HepG2 (cell line): ENCODE measurements around the gene MS4A10. TPM values are rescaled to one million over a fixed set of nuclear protein-coding genes. Genes with fewer than 3 reads are reported as not detected.

ENCODE experiments used
- DMAP1 ChIP-seq: IDR thresholded peaks from 2 replicates; pipeline ENCODE4 v1.6.1; 2016
- RFX3 ChIP-seq: IDR thresholded peaks from 2 replicates; pipeline ENCODE4 v1.6.1; 2016; ENCODE audit warnings: missing biosample characterization, missing genetic modification reagents
- SIN3A ChIP-seq: IDR thresholded peaks from 2 replicates; pipeline ENCODE4 v1.6.1; 2011; ENCODE audit warnings: low read depth, mild to moderate bottlenecking, control low read depth, low read length, borderline replicate concordance
- SP1 ChIP-seq, 2 experiments: fragments of 450-650 bp in 1 of 2; sonication (generic) in 1 of 2; formaldehyde crosslinking in 1 of 2; IDR thresholded peaks; 2 replicates each; pipeline versions ENCODE4 v1.4.0 to v1.6.1; 2016 to 2020; ENCODE audit warnings: missing genetic modification reagents in 1 of 2
- TSC22D2 ChIP-seq: sonication (generic); formaldehyde crosslinking; IDR thresholded peaks from 2 replicates; pipeline ENCODE4 v1.5.1; 2020; ENCODE audit warnings: missing genetic modification reagents, mild to moderate bottlenecking, borderline replicate concordance
- ZNF326 ChIP-seq: sonication (generic); formaldehyde crosslinking; IDR thresholded peaks from 2 replicates; pipeline ENCODE4 v1.4.0; 2020; ENCODE audit warnings: missing genetic modification reagents, borderline replicate concordance
- ZNF660 ChIP-seq: sonication (generic); formaldehyde crosslinking; IDR thresholded peaks from 2 replicates; pipeline ENCODE4 v1.5.1; 2020; ENCODE audit warnings: mild to moderate bottlenecking, low read depth, missing genetic modification reagents, borderline replicate concordance
- ZNF776 ChIP-seq: sonication (generic); formaldehyde crosslinking; IDR thresholded peaks from 2 replicates; pipeline ENCODE4 v1.4.0; 2020; ENCODE audit warnings: mild to moderate bottlenecking, missing genetic modification reagents
- ZSCAN21 ChIP-seq: sonication (generic); formaldehyde crosslinking; IDR thresholded peaks from 2 replicates; pipeline ENCODE4 v1.8.0; 2022; ENCODE audit warnings: mild to moderate bottlenecking, missing genetic modification reagents, moderate library complexity, borderline replicate concordance
- polyA plus RNA-seq, 8 experiments: library from polyadenylated mRNA; depleted of rRNA in 3 of 8; stranded (reverse) in 7 of 8; unstranded in 1 of 8; fragments of >200 nt; fragmentation: Illumina TruSeq in 4 of 8; extraction: Trizol in 4 of 8; gene quantifications; 2 replicates each; pipeline versions ENCODE4 v1.2.1 to v1.2.3, GENCODE V29; 2011 to 2016; ENCODE audit warnings: low read depth in 4 of 8, missing spikeins in 1 of 8, mixed read lengths in 1 of 8; ENCODE audit not compliant: insufficient read depth in 1 of 8
- total RNA-seq, 5 experiments: library from RNA; depleted of rRNA; stranded (reverse); fragments of >200 nt; fragmentation: Illumina TruSeq; extraction: Trizol; gene quantifications; 2 replicates each; pipeline ENCODE4 v1.2.3, GENCODE V29; 2016; ENCODE audit warnings: low read depth in 1 of 5
- TF ChIP-seq, protein P1 (sequence below): sonication (generic); formaldehyde crosslinking; IDR thresholded peaks from 2 replicates; pipeline ENCODE4 v1.4.0; 2020; ENCODE audit warnings: mild to moderate bottlenecking, missing genetic modification reagents
- TF ChIP-seq, protein P2 (sequence below): sonication (generic); formaldehyde crosslinking; IDR thresholded peaks from 2 replicates; pipeline ENCODE4 v1.4.0; 2020; ENCODE audit warnings: missing genetic modification reagents, borderline replicate concordance
- TF ChIP-seq, protein P3 (sequence below): sonication (generic); formaldehyde crosslinking; IDR thresholded peaks from 2 replicates; pipeline ENCODE4 v1.5.1; 2020; ENCODE audit warnings: missing genetic modification reagents, mild to moderate bottlenecking, borderline replicate concordance
- TF ChIP-seq, protein P4 (sequence below): IDR thresholded peaks from 2 replicates; pipeline ENCODE4 v1.6.1; 2016; ENCODE audit warnings: low read depth, control low read depth
- TF ChIP-seq, protein P5 (sequence below): sonication (generic); formaldehyde crosslinking; IDR thresholded peaks from 2 replicates; pipeline ENCODE4 v1.4.0; 2020; ENCODE audit warnings: missing genetic modification reagents

The MS4A10 gene
- total and polyA plus RNA-seq, 2 of the 13 experiments (the other 11 are each of a cell fraction or from before 2014, with no cell fraction given) = not detected

DNA sequence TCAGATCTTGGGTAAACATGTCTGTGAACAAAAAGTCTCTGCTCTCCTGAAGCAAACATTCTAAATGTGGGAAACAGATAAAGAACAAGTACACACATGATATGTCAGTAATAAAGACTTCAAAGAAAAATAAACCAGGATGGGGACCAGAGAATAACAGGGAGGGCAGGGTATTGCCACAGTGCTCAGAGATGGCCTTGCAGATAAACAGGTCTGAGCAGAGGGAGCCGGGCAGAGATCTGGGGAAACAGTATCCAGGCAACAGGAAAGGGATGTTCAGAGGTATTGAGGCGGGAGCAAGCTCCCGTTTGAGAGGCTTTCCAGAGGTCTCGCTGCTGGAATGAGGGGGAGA, 59.7 kb downstream of the MS4A10 start (continued):
- TF ChIP-seq, protein P1, sequence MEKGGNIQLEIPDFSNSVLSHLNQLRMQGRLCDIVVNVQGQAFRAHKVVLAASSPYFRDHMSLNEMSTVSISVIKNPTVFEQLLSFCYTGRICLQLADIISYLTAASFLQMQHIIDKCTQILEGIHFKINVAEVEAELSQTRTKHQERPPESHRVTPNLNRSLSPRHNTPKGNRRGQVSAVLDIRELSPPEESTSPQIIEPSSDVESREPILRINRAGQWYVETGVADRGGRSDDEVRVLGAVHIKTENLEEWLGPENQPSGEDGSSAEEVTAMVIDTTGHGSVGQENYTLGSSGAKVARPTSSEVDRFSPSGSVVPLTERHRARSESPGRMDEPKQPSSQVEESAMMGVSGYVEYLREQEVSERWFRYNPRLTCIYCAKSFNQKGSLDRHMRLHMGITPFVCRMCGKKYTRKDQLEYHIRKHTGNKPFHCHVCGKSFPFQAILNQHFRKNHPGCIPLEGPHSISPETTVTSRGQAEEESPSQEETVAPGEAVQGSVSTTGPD (CRISPR knock-in tag) = no peak
- no peak for TF ChIP-seq ZNF326 (CRISPR knock-in tag)
- TF ChIP-seq TSC22D2 = peak; percentile 38; the same call in 1 of the 2 replicates
- no peak for TF ChIP-seq ZSCAN21 (CRISPR knock-in tag)
- TF ChIP-seq, protein P2, sequence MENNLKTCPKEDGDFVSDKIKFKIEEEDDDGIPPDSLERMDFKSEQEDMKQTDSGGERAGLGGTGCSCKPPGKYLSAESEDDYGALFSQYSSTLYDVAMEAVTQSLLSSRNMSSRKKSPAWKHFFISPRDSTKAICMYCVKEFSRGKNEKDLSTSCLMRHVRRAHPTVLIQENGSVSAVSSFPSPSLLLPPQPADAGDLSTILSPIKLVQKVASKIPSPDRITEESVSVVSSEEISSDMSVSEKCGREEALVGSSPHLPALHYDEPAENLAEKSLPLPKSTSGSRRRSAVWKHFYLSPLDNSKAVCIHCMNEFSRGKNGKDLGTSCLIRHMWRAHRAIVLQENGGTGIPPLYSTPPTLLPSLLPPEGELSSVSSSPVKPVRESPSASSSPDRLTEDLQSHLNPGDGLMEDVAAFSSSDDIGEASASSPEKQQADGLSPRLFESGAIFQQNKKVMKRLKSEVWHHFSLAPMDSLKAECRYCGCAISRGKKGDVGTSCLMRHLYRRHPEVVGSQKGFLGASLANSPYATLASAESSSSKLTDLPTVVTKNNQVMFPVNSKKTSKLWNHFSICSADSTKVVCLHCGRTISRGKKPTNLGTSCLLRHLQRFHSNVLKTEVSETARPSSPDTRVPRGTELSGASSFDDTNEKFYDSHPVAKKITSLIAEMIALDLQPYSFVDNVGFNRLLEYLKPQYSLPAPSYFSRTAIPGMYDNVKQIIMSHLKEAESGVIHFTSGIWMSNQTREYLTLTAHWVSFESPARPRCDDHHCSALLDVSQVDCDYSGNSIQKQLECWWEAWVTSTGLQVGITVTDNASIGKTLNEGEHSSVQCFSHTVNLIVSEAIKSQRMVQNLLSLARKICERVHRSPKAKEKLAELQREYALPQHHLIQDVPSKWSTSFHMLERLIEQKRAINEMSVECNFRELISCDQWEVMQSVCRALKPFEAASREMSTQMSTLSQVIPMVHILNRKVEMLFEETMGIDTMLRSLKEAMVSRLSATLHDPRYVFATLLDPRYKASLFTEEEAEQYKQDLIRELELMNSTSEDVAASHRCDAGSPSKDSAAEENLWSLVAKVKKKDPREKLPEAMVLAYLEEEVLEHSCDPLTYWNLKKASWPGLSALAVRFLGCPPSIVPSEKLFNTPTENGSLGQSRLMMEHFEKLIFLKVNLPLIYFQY (CRISPR knock-in tag) = no peak
- TF ChIP-seq, protein P3, sequence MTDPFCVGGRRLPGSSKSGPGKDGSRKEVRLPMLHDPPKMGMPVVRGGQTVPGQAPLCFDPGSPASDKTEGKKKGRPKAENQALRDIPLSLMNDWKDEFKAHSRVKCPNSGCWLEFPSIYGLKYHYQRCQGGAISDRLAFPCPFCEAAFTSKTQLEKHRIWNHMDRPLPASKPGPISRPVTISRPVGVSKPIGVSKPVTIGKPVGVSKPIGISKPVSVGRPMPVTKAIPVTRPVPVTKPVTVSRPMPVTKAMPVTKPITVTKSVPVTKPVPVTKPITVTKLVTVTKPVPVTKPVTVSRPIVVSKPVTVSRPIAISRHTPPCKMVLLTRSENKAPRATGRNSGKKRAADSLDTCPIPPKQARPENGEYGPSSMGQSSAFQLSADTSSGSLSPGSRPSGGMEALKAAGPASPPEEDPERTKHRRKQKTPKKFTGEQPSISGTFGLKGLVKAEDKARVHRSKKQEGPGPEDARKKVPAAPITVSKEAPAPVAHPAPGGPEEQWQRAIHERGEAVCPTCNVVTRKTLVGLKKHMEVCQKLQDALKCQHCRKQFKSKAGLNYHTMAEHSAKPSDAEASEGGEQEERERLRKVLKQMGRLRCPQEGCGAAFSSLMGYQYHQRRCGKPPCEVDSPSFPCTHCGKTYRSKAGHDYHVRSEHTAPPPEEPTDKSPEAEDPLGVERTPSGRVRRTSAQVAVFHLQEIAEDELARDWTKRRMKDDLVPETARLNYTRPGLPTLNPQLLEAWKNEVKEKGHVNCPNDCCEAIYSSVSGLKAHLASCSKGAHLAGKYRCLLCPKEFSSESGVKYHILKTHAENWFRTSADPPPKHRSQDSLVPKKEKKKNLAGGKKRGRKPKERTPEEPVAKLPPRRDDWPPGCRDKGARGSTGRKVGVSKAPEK = no peak
- 0 out of 2 replicates have a peak, but pooled peaks have one; percentile 52 for TF ChIP-seq SIN3A
- TF ChIP-seq ZNF660 = no peak
- no peak for TF ChIP-seq SP1 (IDR thresholded peaks at IDR 0.05)
- TF ChIP-seq SP1 (CRISPR knock-in tag; IDR thresholded peaks at IDR 0.05) = no peak
- no peak for TF ChIP-seq ZNF776
- TF ChIP-seq, protein P4, sequence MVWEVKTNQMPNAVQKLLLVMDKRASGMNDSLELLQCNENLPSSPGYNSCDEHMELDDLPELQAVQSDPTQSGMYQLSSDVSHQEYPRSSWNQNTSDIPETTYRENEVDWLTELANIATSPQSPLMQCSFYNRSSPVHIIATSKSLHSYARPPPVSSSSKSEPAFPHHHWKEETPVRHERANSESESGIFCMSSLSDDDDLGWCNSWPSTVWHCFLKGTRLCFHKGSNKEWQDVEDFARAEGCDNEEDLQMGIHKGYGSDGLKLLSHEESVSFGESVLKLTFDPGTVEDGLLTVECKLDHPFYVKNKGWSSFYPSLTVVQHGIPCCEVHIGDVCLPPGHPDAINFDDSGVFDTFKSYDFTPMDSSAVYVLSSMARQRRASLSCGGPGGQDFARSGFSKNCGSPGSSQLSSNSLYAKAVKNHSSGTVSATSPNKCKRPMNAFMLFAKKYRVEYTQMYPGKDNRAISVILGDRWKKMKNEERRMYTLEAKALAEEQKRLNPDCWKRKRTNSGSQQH (CRISPR knock-in tag) = no peak
- TF ChIP-seq, protein P5, sequence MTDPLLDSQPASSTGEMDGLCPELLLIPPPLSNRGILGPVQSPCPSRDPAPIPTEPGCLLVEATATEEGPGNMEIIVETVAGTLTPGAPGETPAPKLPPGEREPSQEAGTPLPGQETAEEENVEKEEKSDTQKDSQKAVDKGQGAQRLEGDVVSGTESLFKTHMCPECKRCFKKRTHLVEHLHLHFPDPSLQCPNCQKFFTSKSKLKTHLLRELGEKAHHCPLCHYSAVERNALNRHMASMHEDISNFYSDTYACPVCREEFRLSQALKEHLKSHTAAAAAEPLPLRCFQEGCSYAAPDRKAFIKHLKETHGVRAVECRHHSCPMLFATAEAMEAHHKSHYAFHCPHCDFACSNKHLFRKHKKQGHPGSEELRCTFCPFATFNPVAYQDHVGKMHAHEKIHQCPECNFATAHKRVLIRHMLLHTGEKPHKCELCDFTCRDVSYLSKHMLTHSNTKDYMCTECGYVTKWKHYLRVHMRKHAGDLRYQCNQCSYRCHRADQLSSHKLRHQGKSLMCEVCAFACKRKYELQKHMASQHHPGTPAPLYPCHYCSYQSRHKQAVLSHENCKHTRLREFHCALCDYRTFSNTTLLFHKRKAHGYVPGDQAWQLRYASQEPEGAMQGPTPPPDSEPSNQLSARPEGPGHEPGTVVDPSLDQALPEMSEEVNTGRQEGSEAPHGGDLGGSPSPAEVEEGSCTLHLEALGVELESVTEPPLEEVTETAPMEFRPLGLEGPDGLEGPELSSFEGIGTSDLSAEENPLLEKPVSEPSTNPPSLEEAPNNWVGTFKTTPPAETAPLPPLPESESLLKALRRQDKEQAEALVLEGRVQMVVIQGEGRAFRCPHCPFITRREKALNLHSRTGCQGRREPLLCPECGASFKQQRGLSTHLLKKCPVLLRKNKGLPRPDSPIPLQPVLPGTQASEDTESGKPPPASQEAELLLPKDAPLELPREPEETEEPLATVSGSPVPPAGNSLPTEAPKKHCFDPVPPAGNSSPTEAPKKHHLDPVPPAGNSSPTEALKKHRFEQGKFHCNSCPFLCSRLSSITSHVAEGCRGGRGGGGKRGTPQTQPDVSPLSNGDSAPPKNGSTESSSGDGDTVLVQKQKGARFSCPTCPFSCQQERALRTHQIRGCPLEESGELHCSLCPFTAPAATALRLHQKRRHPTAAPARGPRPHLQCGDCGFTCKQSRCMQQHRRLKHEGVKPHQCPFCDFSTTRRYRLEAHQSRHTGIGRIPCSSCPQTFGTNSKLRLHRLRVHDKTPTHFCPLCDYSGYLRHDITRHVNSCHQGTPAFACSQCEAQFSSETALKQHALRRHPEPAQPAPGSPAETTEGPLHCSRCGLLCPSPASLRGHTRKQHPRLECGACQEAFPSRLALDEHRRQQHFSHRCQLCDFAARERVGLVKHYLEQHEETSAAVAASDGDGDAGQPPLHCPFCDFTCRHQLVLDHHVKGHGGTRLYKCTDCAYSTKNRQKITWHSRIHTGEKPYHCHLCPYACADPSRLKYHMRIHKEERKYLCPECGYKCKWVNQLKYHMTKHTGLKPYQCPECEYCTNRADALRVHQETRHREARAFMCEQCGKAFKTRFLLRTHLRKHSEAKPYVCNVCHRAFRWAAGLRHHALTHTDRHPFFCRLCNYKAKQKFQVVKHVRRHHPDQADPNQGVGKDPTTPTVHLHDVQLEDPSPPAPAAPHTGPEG = no peak
- TF ChIP-seq RFX3 (CRISPR knock-in tag) = peak; percentile 65
- no peak for TF ChIP-seq DMAP1
